ENCODE results near the gene GIPC2. TPM values are rescaled to one million over a fixed set of nuclear protein-coding genes. Genes with fewer than 3 reads are reported as not detected.

Gene GIPC2
- total and polyA plus RNA-seq, 9 of the 15 experiments (the other 6 are each of a cell fraction or from before 2014, with no cell fraction given), result 0.01 to 0.05 (median 0.04) TPM; not detected in 3

GRCh38 chr1:78091886-78092285, 46.1 kb downstream of the GIPC2 start:
- no peaks in the 10 kb centered on the region for H3K9me1 ChIP-seq (ENCODE audit: control insufficient read depth, insufficient read depth, low read length)
- H3K27me3 ChIP-seq (ENCODE audit: control insufficient read depth in 2 of 2, insufficient read depth in 2 of 2, low read length in 2 of 2), result no peaks in the 10 kb centered on the region
- peaks cover 6 to 13% of the 10 kb centered on the region in 2 experiments for H3K4me1 ChIP-seq (replicated peaks in 1 of 2; ENCODE audit: control insufficient read depth in 2 of 2, insufficient read depth in 2 of 2, low read length in 2 of 2)
- ATAC-seq, result peak; percentile 41
- no peak for DNase-seq (ENCODE audit: extremely low read depth in 1 of 4, low spot score in 3 of 4)
- in situ Hi-C loops (cut with MboI), result no loop called here
- H3K27ac ChIP-seq (ENCODE audit: extremely low read depth, low read depth, low read length), result no peak overlapping the region
- peak overlapping the region; percentile 87 for H2AFZ ChIP-seq (ENCODE audit: low read depth, low read length)
- no peaks in the 10 kb centered on the region for H3K36me3 ChIP-seq (ENCODE audit: control insufficient read depth, insufficient read depth, low read length)
- TF ChIP-seq NONO (IDR thresholded peaks at IDR 0.05; ENCODE audit: low read depth in 2 of 2, low read length in 1 of 2) (no peak), SAFB (IDR thresholded peaks at IDR 0.05; ENCODE audit: borderline replicate concordance, low read depth, low read length) (no peak), FOXJ2 (tag; IDR thresholded peaks at IDR 0.05) (0 out of 2 replicates have a peak, but pooled peaks have one; percentile 7), HNRNPH1 (optimal IDR thresholded peaks at IDR 0.05; ENCODE audit: low read depth, low read length) (no peak)
- TF ChIP-seq, protein P1, sequence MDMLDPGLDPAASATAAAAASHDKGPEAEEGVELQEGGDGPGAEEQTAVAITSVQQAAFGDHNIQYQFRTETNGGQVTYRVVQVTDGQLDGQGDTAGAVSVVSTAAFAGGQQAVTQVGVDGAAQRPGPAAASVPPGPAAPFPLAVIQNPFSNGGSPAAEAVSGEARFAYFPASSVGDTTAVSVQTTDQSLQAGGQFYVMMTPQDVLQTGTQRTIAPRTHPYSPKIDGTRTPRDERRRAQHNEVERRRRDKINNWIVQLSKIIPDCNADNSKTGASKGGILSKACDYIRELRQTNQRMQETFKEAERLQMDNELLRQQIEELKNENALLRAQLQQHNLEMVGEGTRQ (CRISPR knock-in tag; IDR thresholded peaks at IDR 0.05), result no peak
- FAIRE-seq, result no peak
- H3K9ac ChIP-seq (ENCODE audit: insufficient read depth in 1 of 2, low read depth in 2 of 2, low read length in 2 of 2), result peak overlapping the region in 1 of 2 experiments; percentile 11; a peak in 1 of 4 replicates
- POLR2A ChIA-PET, result interaction anchor here (1.1 to 1.8 kb wide), 8 partner anchors 10 to 123 kb away, joined by 3 to 19 read pairs (median 4); partner anchors contain the start of genes DNAJB4 and FUBP1
- no peaks in the 10 kb centered on the region for H4K20me1 ChIP-seq (replicated peaks; ENCODE audit: control insufficient read depth, insufficient read depth, low read length)
- no TSS peak for BruUV-seq (replicated peaks)
- CTCF ChIA-PET (ENCODE audit: low intra/inter-chr PET ratio), result no interaction called here
- no peaks in the 10 kb centered on the region for H3K79me2 ChIP-seq (ENCODE audit: control insufficient read depth, insufficient read depth, low read length)
- peak overlapping the region; percentile 76; the same call in 1 of the 2 replicates for H3K4me2 ChIP-seq (ENCODE audit: insufficient read depth, low read length)
- H3K9me3 ChIP-seq (replicated peaks; ENCODE audit: control insufficient read depth, insufficient read depth, low read depth, low read length), result no peaks in the 10 kb centered on the region
- intact Hi-C loops (cut with micrococcal nuclease), result loop anchor here (5.0 kb wide), 1 partner anchor 90 kb away; the partner anchor contains the start of gene DNAJB4
- 56% methylated on average over 3 of the region's 3 CpGs for WGBS (ENCODE audit: insufficient coverage, low coverage, missing lambda C conversion rate)
- H3K4me3 ChIP-seq, result no peak overlapping the region

Data from K562 (cell line).